ENCODE measurements around the gene FAM98B. TPM values are rescaled to one million over a fixed set of nuclear protein-coding genes. Genes with fewer than 3 reads are reported as not detected.

The FAM98B gene
- total and polyA plus RNA-seq, 10 of the 15 experiments (the other 5 are each of a cell fraction or from before 2014, with no cell fraction given), result 1.3 to 36.7 (median 10.9) TPM

DNA sequence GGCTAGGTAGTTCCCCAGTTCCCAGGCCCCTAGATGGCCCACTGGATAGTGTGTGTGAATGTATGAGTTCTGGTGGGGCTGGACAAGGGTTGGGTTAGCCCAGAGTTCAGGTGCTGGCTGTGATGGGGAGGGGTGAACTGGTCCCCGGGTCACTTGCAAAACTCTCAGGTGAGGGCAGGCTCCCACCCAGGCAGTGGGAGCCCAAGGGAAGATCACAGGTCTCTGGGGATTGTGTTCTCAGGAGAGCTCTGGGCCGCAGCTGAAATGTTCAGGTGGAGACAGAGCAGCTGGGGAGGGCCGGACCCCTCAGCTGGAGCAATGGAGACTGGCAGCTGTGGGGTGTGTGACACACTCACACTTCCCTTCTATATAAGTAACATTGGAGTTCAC lies 12.8 kb upstream of the FAM98B start:
- peak overlapping the region; percentile 66 for H2AFZ ChIP-seq (ENCODE audit: control insufficient read depth, low read depth, low read length)
- ATAC-seq, result no peak
- WGBS (ENCODE audit: insufficient coverage, insufficient replicate concordance, low lambda C conversion rate, missing lambda C conversion rate), result 71% methylated on average over 3 of the region's 3 CpGs

DNA sequence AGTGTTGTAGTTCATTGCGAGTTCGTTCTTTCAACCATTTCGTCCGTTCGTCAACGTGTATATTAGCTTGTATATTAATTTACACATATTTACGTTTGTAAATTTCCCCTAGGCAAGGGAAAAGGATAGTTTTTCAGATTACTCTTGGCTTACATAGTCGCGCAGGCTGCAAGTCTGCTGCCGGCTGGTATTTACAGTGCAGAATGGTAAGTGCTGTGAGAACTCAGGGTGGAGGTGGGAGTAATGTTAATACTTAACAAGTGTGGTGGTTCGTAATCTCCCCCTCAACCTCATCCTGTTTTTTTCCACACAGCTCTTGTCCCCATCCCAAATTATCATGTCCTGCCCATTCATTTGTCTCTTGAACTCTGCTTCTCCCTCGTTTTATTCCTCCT lies 766 bp downstream of the FAM98B start:
- WGBS (ENCODE audit: insufficient coverage, insufficient replicate concordance, low lambda C conversion rate, missing lambda C conversion rate), result under 1% methylated on average over 11 of the region's 12 CpGs
- in situ Hi-C loops (cut with MboI), result no loop called here
- TF ChIP-seq NFXL1 (IDR thresholded peaks at IDR 0.05; ENCODE audit: borderline replicate concordance) (no peak), ESRRA (IDR thresholded peaks at IDR 0.05; ENCODE audit: low read length) (no peak), WRNIP1 (IDR thresholded peaks at IDR 0.05; ENCODE audit: borderline replicate concordance, low read depth, low read length) (no peak), SPI1 (IDR thresholded peaks at IDR 0.05; ENCODE audit: borderline replicate concordance, insufficient read depth, low read depth, low read length) (no peak), TARDBP (IDR thresholded peaks at IDR 0.05; ENCODE audit: borderline replicate concordance) (no peak), FOS (IDR thresholded peaks at IDR 0.05; ENCODE audit: borderline replicate concordance, extremely low read depth, insufficient read length) (no peak), CREM (IDR thresholded peaks at IDR 0.05; ENCODE audit: low read depth) (no peak), ASH2L (IDR thresholded peaks at IDR 0.05; ENCODE audit: borderline replicate concordance, low read depth) (no peak), ATF3 (IDR thresholded peaks at IDR 0.05; ENCODE audit: borderline replicate concordance, extremely low read depth, low read depth, low read length) (no peak), NR2F1 (conservative IDR thresholded peaks at IDR 0.05) (no peak), YY1 (IDR thresholded peaks at IDR 0.05; ENCODE audit: low read depth, low read length) (no peak)

More for the DNA sequence above, 12.8 kb upstream of the FAM98B start:
- H3K9me3 ChIP-seq (replicated peaks; ENCODE audit: control insufficient read depth, insufficient read depth, low read length), result no peaks in the 10 kb centered on the region; the same call in 2 of the 3 replicates
- peaks cover 8% of the 10 kb centered on the region for H3K4me1 ChIP-seq (ENCODE audit: control insufficient read depth, insufficient read depth, low read length)
- no peak overlapping the region for H3K4me3 ChIP-seq
- DNase-seq (ENCODE audit: low read depth, low spot score), result no peak
- no peaks in the 10 kb centered on the region for H3K36me3 ChIP-seq (ENCODE audit: control insufficient read depth in 2 of 2, insufficient read depth in 2 of 2, low read length in 1 of 2)
- H3K27me3 ChIP-seq (replicated peaks in 1 of 2; ENCODE audit: control insufficient read depth in 2 of 2, insufficient read depth in 2 of 2, low read length in 1 of 2), result peaks cover 0 to 3% of the 10 kb centered on the region in 2 experiments; a peak in 2 of 4 replicates
- FAIRE-seq, result no peak
- TF ChIP-seq EZH2 (IDR thresholded peaks at IDR 0.05; ENCODE audit: borderline replicate concordance, control insufficient read depth, low read depth, low read length), result no peak
- TF ChIP-seq GATAD2B (conservative IDR thresholded peaks at IDR 0.05; ENCODE audit: low read depth), result 0 out of 2 replicates have a peak, but pooled peaks have one; percentile 23
- TF ChIP-seq MEF2B (IDR thresholded peaks at IDR 0.05; ENCODE audit: partially characterized antibody, poor library complexity, severe bottlenecking), result peak; percentile 90
- no peak for TF ChIP-seq ZNF24 (IDR thresholded peaks at IDR 0.05)
- ChIA-PET SMC1A (ENCODE audit: uncharacterized antibody, unreplicated experiment) (interaction anchor here (0.5 to 5.5 kb wide), 41 partner anchors 8 to 446 kb away, joined by 3 to 212 read pairs (median 5); partner anchors contain the start of gene FAM98B), RAD21 (ENCODE audit: unreplicated experiment) (interaction anchor here (0.8 to 4.8 kb wide), 42 partner anchors 10 to 1182 kb away, joined by 3 to 224 read pairs (median 7); partner anchors contain the start of genes FAM98B and RASGRP1), POLR2A (interaction anchor here (0.6 to 3.5 kb wide), 8 partner anchors 14 to 259 kb away, joined by 3 to 22 read pairs (median 5); partner anchors contain the start of gene FAM98B), CTCF (interaction anchor here (0.7 to 7.9 kb wide), 50 partner anchors 8 to 1145 kb away, joined by 3 to 386 read pairs (median 8); partner anchors contain the start of genes FAM98B and RASGRP1)
- H3K79me2 ChIP-seq (ENCODE audit: control insufficient read depth, insufficient read depth, low read length), result no peaks in the 10 kb centered on the region
- H3K27ac ChIP-seq (ENCODE audit: control insufficient read depth, insufficient read depth), result no peak overlapping the region
- BruUV-seq (replicated peaks), result no TSS peak
- in situ Hi-C loops (cut with MboI), result loop anchor here (10.0 kb wide), 1 partner anchor 254 kb away; no protein-coding TSS in a partner anchor
- no peak overlapping the region for H3K9ac ChIP-seq (ENCODE audit: control insufficient read depth, insufficient read depth, low read length)
- intact Hi-C loops (cut with micrococcal nuclease; ENCODE audit: unreplicated experiment), result loop anchor here (2.0 to 5.0 kb wide), 5 partner anchors 34 to 250 kb away; partner anchors contain the start of gene RASGRP1
- H4K20me1 ChIP-seq (ENCODE audit: control insufficient read depth, insufficient read depth), result no peaks in the 10 kb centered on the region
- H3K4me2 ChIP-seq (ENCODE audit: control insufficient read depth, insufficient read depth), result no peak overlapping the region

More for the DNA sequence above, 766 bp downstream of the FAM98B start:
- SMC1A ChIA-PET (ENCODE audit: uncharacterized antibody, unreplicated experiment), result interaction anchor here (0.8 to 3.7 kb wide), 17 partner anchors 8 to 459 kb away, joined by 3 to 51 read pairs (median 6); no protein-coding TSS in a partner anchor
- intact Hi-C loops (cut with micrococcal nuclease; ENCODE audit: unreplicated experiment), result loop anchor here (5.0 kb wide), 1 partner anchor 108 kb away; the partner anchor contains the start of gene RASGRP1
- peak overlapping the region; percentile 85 for H3K27ac ChIP-seq (ENCODE audit: control insufficient read depth, insufficient read depth)
- H3K36me3 ChIP-seq (ENCODE audit: control insufficient read depth in 2 of 2, insufficient read depth in 2 of 2, low read length in 1 of 2), result no peaks in the 10 kb centered on the region; a peak in 1 of 4 replicates
- BruUV-seq (replicated peaks), result no TSS peak
- peak overlapping the region; percentile 92 for H3K9ac ChIP-seq (ENCODE audit: control insufficient read depth, insufficient read depth, low read length)
- CTCF ChIA-PET, result interaction anchor here (0.7 to 3.7 kb wide), 22 partner anchors 9 to 452 kb away, joined by 3 to 54 read pairs (median 4); partner anchors contain the start of gene RASGRP1
- RAD21 ChIA-PET (ENCODE audit: unreplicated experiment), result interaction anchor here (0.7 to 3.2 kb wide), 14 partner anchors 10 to 251 kb away, joined by 3 to 44 read pairs (median 4); no protein-coding TSS in a partner anchor
- H3K79me2 ChIP-seq (ENCODE audit: control insufficient read depth, insufficient read depth, low read length), result peaks cover 56% of the 10 kb centered on the region
- POLR2A ChIA-PET, result interaction anchor here (0.5 to 2.6 kb wide), 10 partner anchors 10 to 433 kb away, joined by 3 to 22 read pairs (median 4); no protein-coding TSS in a partner anchor
- no peaks in the 10 kb centered on the region for H3K4me1 ChIP-seq (ENCODE audit: control insufficient read depth, insufficient read depth, low read length)
- no peaks in the 10 kb centered on the region for H3K27me3 ChIP-seq (replicated peaks in 1 of 2; ENCODE audit: control insufficient read depth in 2 of 2, insufficient read depth in 2 of 2, low read length in 1 of 2)
- H4K20me1 ChIP-seq (ENCODE audit: control insufficient read depth, insufficient read depth), result no peaks in the 10 kb centered on the region
- H3K9me3 ChIP-seq (replicated peaks; ENCODE audit: control insufficient read depth, insufficient read depth, low read length), result no peaks in the 10 kb centered on the region
- DNase-seq (ENCODE audit: low read depth, low spot score) (no peak), ATAC-seq (peak; percentile 12; the same call in 2 of the 3 replicates), FAIRE-seq (no peak)
- H3K4me3 ChIP-seq, result peak overlapping the region; percentile 84
- H3K4me2 ChIP-seq (ENCODE audit: control insufficient read depth, insufficient read depth), result peak overlapping the region; percentile 81
- peak overlapping the region; percentile 92 for H2AFZ ChIP-seq (ENCODE audit: control insufficient read depth, low read depth, low read length)

Measured in GM12878 (cell line).